Activated CD4-positive, alpha-beta T cell treated with anti-CD3 and anti-CD28 coated beads for 48 hours (primary cell): ENCODE results near the gene DGKG.
A peak's percentile ranks its signal among the peaks of the same experiment; 100 is the strongest.

Experiments used
- DNase-seq: peaks from one replicate; pipeline ENCODE4 v3.0.0-alpha.2; 2020

DGKG gene

GRCh38 chr3:186366206-186366605, 4.2 kb upstream of the DGKG start:
- DNase-seq, result no peak

GRCh38 chr3:186365202-186365974, 3.4 kb upstream of the DGKG start:
- no peak for DNase-seq

- no peak for DNase-seq
Observed at GRCh38 chr3:186362988-186363387, 954 bp upstream of the DGKG start.

GRCh38 chr3:186362537-186362842, 456 bp upstream of the DGKG start:
- DNase-seq, result no peak

- no peak for DNase-seq
Observed at GRCh38 chr3:186361246-186361761, 730 bp downstream of the DGKG start.

GRCh38 chr3:186360779-186361178, 1.3 kb downstream of the DGKG start:
- DNase-seq, result no peak

- DNase-seq, result no peak
Observed at GRCh38 chr3:186359078-186359477, 3.0 kb downstream of the DGKG start.

- no peak for DNase-seq
Observed at GRCh38 chr3:186356152-186356551, 5.9 kb downstream of the DGKG start.

GRCh38 chr3:186354100-186354499, 7.9 kb downstream of the DGKG start:
- DNase-seq, result no peak

GRCh38 chr3:186352369-186352768, 9.7 kb downstream of the DGKG start:
- no peak for DNase-seq

GRCh38 chr3:186342197-186342596, 19.8 kb downstream of the DGKG start:
- DNase-seq, result no peak

- no peak for DNase-seq
Observed at GRCh38 chr3:186340204-186340603, 21.8 kb downstream of the DGKG start.

- no peak for DNase-seq
Observed at GRCh38 chr3:186339180-186339918, 22.7 kb downstream of the DGKG start.

- no peak for DNase-seq
Observed at GRCh38 chr3:186333256-186333655, 28.8 kb downstream of the DGKG start.

GRCh38 chr3:186330772-186331460, 31.1 kb downstream of the DGKG start:
- DNase-seq, result peak; percentile 9

- DNase-seq, result no peak
Observed at GRCh38 chr3:186329589-186329988, 32.4 kb downstream of the DGKG start.

- no peak for DNase-seq
Observed at GRCh38 chr3:186327912-186328487, 34.0 kb downstream of the DGKG start.

GRCh38 chr3:186322761-186323160, 39.3 kb downstream of the DGKG start:
- no peak for DNase-seq

GRCh38 chr3:186321746-186322145, 40.3 kb downstream of the DGKG start:
- no peak for DNase-seq

GRCh38 chr3:186320862-186321568, 41.0 kb downstream of the DGKG start:
- DNase-seq, result no peak

- no peak for DNase-seq
Observed at GRCh38 chr3:186319945-186320344, 42.1 kb downstream of the DGKG start.

- DNase-seq, result no peak
Observed at GRCh38 chr3:186318135-186318534, 43.9 kb downstream of the DGKG start.

- DNase-seq, result no peak
Observed at GRCh38 chr3:186317478-186317877, 44.6 kb downstream of the DGKG start.
